ENCODE results near the gene OSBPL2. TPM values are rescaled to one million over a fixed set of nuclear protein-coding genes. Genes with fewer than 3 reads are reported as not detected.

The OSBPL2 gene
- total RNA-seq, 4 donors from 2014 or later, result 23.1 to 31.6 (median 27.1) TPM

DNA sequence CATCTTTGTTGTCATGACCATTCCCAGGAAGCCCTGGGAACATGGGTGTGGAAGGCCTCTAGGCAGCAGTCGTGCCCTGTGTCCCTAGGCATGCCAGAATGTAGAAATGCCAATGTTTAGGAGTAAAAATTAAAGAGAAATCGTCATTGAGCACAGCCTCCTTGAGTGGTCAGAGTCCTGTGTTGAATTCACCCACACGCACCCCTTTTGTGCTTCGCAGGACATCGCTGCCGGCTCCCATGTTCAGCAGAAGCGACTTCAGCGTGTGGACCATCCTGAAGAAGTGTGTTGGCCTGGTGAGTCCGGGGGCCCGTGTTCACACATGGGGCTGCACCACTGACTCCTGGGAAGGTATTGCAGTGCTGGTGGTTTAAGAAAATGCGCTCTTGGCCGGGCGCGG, 25.1 kb downstream of the OSBPL2 start:
- Histone ChIP-seq H3K27me3 (no peaks in the 10 kb centered on the region), H3K4me3 (no peak overlapping the region), H3K36me3 (peaks cover 0 to 95% (median 15%) of the 10 kb centered on the region in 3 donors), H3K27ac (no peak overlapping the region), H3K4me1 (peaks cover 0 to 9% (median 0%) of the 10 kb centered on the region in 4 donors), H3K9me3 (no peaks in the 10 kb centered on the region)
- 96 to 97% methylated on average over 14 of the region's 14 CpGs for WGBS, 2 donors
- no peak for TF ChIP-seq POLR2A (IDR thresholded peaks at IDR 0.05)
- TF ChIP-seq EP300 (IDR thresholded peaks at IDR 0.05), result no peak
- no peak for TF ChIP-seq CTCF (IDR thresholded peaks at IDR 0.05)
- DNase-seq (ENCODE audit: low spot score in 2 of 2), result no peak

- Histone ChIP-seq H3K27me3 (no peaks in the 10 kb centered on the region), H3K4me1 (no peaks in the 10 kb centered on the region), H3K27ac (no peak overlapping the region), H3K4me3 (no peak overlapping the region), H3K9me3 (no peaks in the 10 kb centered on the region), H3K36me3 (peaks cover 0 to 92% (median 13%) of the 10 kb centered on the region in 3 donors)
- 90 to 96% methylated on average over 1 of the region's 1 CpG for WGBS, 2 donors
- TF ChIP-seq POLR2A (IDR thresholded peaks at IDR 0.05) (no peak), EP300 (IDR thresholded peaks at IDR 0.05) (no peak), CTCF (IDR thresholded peaks at IDR 0.05) (no peak)
- no peak for DNase-seq (ENCODE audit: low spot score in 2 of 2)
Observed at GRCh38 chr20:62265365-62265764, 27.0 kb downstream of the OSBPL2 start.

GRCh38 chr20:62266340-62266739, 28.0 kb downstream of the OSBPL2 start:
- no peak for DNase-seq (ENCODE audit: low spot score in 2 of 2)
- Histone ChIP-seq H3K4me3 (no peak overlapping the region), H3K27ac (no peak overlapping the region), H3K36me3 (peaks cover 0 to 87% (median 9%) of the 10 kb centered on the region in 3 donors), H3K9me3 (no peaks in the 10 kb centered on the region), H3K27me3 (no peaks in the 10 kb centered on the region), H3K4me1 (no peaks in the 10 kb centered on the region)
- TF ChIP-seq EP300 (IDR thresholded peaks at IDR 0.05) (no peak), POLR2A (IDR thresholded peaks at IDR 0.05) (no peak), CTCF (IDR thresholded peaks at IDR 0.05) (no peak)
- 92% methylated on average over 10 of the region's 10 CpGs for WGBS, 2 donors

DNA sequence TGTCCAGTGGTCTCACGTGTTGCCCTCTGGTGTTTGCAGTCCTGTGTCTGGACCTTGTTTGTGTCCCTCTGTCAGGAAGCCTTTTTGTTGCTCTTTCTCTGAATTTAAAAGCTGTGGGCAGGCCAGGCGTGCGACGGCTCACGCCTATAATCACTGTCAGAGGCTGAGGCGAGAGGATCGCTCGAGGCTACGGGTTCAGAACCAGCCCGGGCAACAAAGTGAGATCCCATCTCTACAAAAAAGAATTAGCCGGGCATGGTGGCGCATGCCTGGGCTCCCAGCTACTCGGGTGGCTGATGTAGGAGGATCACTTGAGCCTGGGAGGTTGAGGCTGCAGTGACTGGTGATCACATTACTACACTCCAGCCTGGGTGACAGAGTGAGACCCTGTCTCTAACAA, 28.5 kb downstream of the OSBPL2 start:
- Histone ChIP-seq H3K36me3 (peaks cover 0 to 87% (median 9%) of the 10 kb centered on the region in 3 donors), H3K27ac (no peak overlapping the region), H3K4me3 (no peak overlapping the region), H3K4me1 (no peaks in the 10 kb centered on the region), H3K27me3 (no peaks in the 10 kb centered on the region), H3K9me3 (no peaks in the 10 kb centered on the region)
- 93 to 95% methylated on average over 13 of the region's 13 CpGs for WGBS, 2 donors
- TF ChIP-seq EP300 (IDR thresholded peaks at IDR 0.05) (no peak), POLR2A (IDR thresholded peaks at IDR 0.05) (no peak), CTCF (IDR thresholded peaks at IDR 0.05) (no peak)
- no peak for DNase-seq (ENCODE audit: low spot score in 2 of 2)

DNA sequence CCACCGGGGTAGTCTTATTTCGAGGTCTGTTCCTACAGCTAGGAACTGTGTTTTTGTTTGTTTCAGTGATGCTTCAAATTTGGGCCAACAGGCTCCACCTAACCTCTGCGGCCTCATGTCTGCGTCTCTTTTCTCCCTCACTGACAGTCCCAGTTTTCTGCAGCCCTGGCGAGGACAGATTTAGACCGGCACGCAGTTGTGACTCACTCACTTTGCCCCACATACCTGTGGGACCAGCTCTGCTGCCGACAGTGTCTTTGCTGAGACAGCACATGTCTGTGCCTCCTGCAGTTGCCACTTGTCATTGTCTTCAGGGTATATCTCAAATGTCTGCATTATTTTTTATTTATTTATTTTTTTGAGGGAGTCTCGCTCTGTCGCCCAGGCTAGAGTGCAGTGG, 29.2 kb downstream of the OSBPL2 start:
- Histone ChIP-seq H3K36me3 (peaks cover 0 to 87% (median 6%) of the 10 kb centered on the region in 3 donors), H3K27ac (no peak overlapping the region), H3K4me3 (no peak overlapping the region), H3K4me1 (no peaks in the 10 kb centered on the region), H3K27me3 (no peaks in the 10 kb centered on the region), H3K9me3 (no peaks in the 10 kb centered on the region)
- no peak for DNase-seq (ENCODE audit: low spot score in 2 of 2)
- TF ChIP-seq POLR2A (IDR thresholded peaks at IDR 0.05) (no peak), CTCF (IDR thresholded peaks at IDR 0.05) (no peak)
- 89% methylated on average over 10 of the region's 10 CpGs for WGBS, 2 donors
